ENCODE results near the gene RC3H1.

Gene RC3H1

GRCh38 chr1:173925306-173926242, 96.6 kb downstream of the RC3H1 start:
- no peak overlapping the region for H3K4me3 ChIP-seq (replicated peaks; ENCODE audit: low read depth, low read length)
- TF ChIP-seq CTCF (IDR thresholded peaks at IDR 0.05; ENCODE audit: low read length, missing control alignments), result no peak
- DNase-seq (ENCODE audit: low read depth), result no peak

DNA sequence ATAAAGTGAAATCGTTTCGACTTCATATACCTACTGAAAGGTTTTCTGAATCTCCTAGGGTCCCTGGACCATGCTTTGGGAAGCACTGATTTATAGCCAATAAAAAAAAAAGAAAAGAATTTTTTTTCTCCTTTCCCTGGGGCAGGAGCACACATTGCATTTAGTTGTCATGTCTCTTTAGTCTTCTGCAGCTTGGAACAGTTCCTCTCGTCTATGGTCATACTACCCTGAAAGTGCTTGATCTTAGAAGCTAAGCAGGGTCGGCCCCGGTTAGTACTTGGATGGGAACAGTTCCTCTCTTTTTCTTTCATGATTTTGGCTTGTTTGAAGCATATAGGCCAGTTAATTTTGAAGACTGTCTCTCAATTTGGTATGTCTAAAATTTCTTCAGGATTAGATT, 101.3 kb downstream of the RC3H1 start:
- no peak overlapping the region for H3K4me3 ChIP-seq (replicated peaks; ENCODE audit: low read depth, low read length)
- no peak for TF ChIP-seq CTCF (IDR thresholded peaks at IDR 0.05; ENCODE audit: low read length, missing control alignments)
- DNase-seq (ENCODE audit: low read depth), result no peak

DNA sequence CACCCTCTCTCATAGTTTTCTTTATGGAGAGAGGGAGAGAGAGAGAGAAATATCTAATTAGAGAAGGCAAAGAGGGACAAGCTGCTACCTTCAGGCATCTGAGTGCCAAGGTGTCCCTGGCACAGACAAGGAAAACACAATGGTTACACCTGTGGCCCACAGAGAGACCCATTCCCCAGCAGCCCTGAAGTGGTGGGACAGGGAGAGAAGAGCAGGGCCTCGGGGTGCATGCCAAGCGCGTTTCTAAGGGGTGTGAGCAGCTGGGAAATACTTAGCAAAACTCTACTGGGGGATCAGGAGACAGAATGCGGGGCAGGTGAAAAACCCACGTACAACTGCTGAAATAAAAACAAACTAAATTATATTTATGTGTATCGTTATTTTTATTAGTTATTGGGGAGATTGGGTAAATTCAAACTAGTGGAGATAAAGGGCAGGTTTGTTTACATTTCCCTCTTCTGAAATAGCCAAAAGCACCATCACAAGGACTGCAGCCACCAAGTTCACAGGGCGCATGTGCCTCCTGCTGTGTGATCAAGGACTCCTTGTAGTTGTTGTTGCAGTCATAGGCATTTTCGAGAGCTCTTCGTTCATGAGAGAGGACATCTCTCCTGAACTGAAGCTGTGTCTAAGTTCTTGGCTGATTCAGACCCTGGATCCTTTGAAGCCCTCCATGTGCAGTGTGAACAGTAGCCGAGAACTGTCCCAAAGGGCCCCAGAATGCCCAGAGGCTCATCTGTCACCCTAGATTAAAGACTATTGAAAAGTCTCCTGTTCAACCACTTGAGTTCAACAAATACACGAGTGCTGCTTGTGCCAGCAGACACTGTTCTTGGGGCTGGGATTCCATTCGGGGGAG, 104.3 kb downstream of the RC3H1 start:
- TF ChIP-seq CTCF (IDR thresholded peaks at IDR 0.05; ENCODE audit: low read length, missing control alignments), result no peak
- no peak for DNase-seq (ENCODE audit: low read depth)
- H3K4me3 ChIP-seq (replicated peaks; ENCODE audit: low read depth, low read length), result no peak overlapping the region

DNA sequence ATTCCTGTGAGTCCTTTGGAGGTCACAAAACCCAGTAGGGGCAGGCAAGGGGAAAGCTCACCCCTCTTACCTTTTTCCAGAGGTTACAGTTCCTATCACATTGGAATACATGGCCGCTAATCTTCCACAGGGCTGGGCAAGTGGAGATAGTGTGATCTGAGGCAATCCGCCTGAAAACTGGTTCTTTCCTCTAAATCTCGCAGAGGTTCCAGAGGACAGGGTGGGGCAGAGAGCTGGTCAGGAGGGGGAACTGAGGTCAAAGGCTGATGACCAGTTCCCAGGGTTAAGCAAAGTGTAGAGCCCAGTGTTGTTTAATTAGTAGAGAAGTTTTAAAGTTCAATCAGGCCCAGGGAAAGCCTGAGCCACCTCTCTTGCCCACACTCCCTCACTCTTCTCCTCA, 105.0 kb downstream of the RC3H1 start, which contains the start of gene SERPINC1:
Gene SERPINC1 (minus strand): TSS at position 179 of the 400 bp plus-strand sequence. CDS start 68 bp downstream, at position 111.
- DNase-seq (ENCODE audit: low read depth), result no peak

GRCh38 chr1:173916667-173917066, 105.5 kb downstream of the RC3H1 start:
- TF ChIP-seq CTCF (IDR thresholded peaks at IDR 0.05; ENCODE audit: low read length, missing control alignments), result no peak
- no peak overlapping the region for H3K4me3 ChIP-seq (replicated peaks; ENCODE audit: low read depth, low read length)
- DNase-seq (ENCODE audit: low read depth), result no peak

More for the DNA sequence above, 105.0 kb downstream of the RC3H1 start, which contains the start of gene SERPINC1:
- H3K4me3 ChIP-seq (replicated peaks; ENCODE audit: low read depth, low read length), result no peak within 1 kb of the TSS
- TF ChIP-seq CTCF (IDR thresholded peaks at IDR 0.05; ENCODE audit: low read length, missing control alignments), result no peak

- TF ChIP-seq CTCF (IDR thresholded peaks at IDR 0.05; ENCODE audit: low read length, missing control alignments), result no peak
These were observed 106.6 kb downstream of the RC3H1 start for GRCh38 chr1:173915596-173915995.

More at GRCh38 chr1:173915596-173915995, 106.6 kb downstream of the RC3H1 start:
- no peak overlapping the region for H3K4me3 ChIP-seq (replicated peaks; ENCODE audit: low read depth, low read length)
- DNase-seq (ENCODE audit: low read depth), result peak; percentile 3
